Left ventricle myocardium inferior (tissue), 1 donor: ENCODE results near the gene NSRP1. TPM values are rescaled to one million over a fixed set of nuclear protein-coding genes. Genes with fewer than 3 reads are reported as not detected.
"Not testable (repeated sequence)": the region's sequence is repeated elsewhere in the genome, so short reads cannot be mapped to it uniquely, and the experiment has no call there.

Experiments used
- DNase-seq: peaks from one replicate; pipeline ENCODE4 v3.0.0-alpha.2; 2020
- H3K27ac ChIP-seq: fragments of 200-600 bp; replicated peaks from 2 replicates; pipeline ENCODE4 v1.8.0; 2021
- H3K27me3 ChIP-seq: fragments of 200-600 bp; 2 replicates; pipeline ENCODE4 v1.8.0; 2021; ENCODE audit warnings: low read depth
- H3K36me3 ChIP-seq: fragments of 200-600 bp; 2 replicates; pipeline ENCODE4 v1.8.0; 2021
- H3K4me1 ChIP-seq: fragments of 200-600 bp; 2 replicates; pipeline ENCODE4 v1.8.0; 2021
- H3K4me3 ChIP-seq: fragments of 200-600 bp; 2 replicates; pipeline ENCODE4 v1.8.0; 2021; ENCODE audit warnings: mild to moderate bottlenecking, moderate library complexity
- H3K9me3 ChIP-seq: fragments of 200-600 bp; replicated peaks from 2 replicates; pipeline ENCODE4 v1.8.0; 2021
- intact Hi-C: fragments of 100-400 bp; cut with micrococcal nuclease; formaldehyde crosslinking; loops from one replicate; pipeline ENCODE4 v1.11.0; 2022
- total RNA-seq: library from RNA; stranded (reverse); fragmentation: NEBNext Ultra II Directional; extraction: Animal tissue kit (Norgen Biotek cat#: 25700); gene quantifications from one replicate; pipeline ENCODE4 v1.2.1, GENCODE V29; 2021
- TF ChIP-seq, protein P1 (sequence below): fragments of 200-600 bp; IDR thresholded peaks from 2 replicates; pipeline ENCODE4 v1.8.0; 2021; ENCODE audit warnings: antibody characterized with exemption, mild to moderate bottlenecking, borderline replicate concordance
- donor health status: DM: no; HTN: yes; CAD: no; lungs with severe emphysema.

NSRP1 gene
- total RNA-seq, 1 donor from 2014 or later = 26.9 TPM

DNA sequence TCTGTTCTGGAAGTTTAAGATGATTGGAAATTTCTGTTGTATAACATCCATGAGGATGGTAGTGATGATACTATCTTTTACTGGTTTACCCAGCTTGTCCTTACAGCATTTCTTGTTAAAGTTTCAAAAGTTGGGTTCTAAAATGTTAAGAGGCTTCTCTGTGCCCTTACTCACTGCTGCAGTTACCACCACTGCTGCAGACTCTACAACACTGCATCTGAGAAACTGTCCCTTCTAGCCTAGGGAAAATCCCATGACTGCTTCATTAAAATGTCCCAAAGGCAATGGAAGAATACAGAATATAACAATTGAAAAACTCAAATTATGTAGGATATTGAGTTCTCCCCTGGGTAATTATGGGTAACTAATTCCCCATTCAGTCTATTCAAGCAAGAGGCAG, 3.8 kb upstream of the NSRP1 start:
- Histone ChIP-seq H3K4me1 (peaks cover 11% of the 10 kb centered on the region), H3K36me3 (no peaks in the 10 kb centered on the region), H3K9me3 (no peaks in the 10 kb centered on the region), H3K27ac (no peak overlapping the region), H3K27me3 (no peaks in the 10 kb centered on the region), H3K4me3 (no peak overlapping the region)
- TF ChIP-seq, protein P1, sequence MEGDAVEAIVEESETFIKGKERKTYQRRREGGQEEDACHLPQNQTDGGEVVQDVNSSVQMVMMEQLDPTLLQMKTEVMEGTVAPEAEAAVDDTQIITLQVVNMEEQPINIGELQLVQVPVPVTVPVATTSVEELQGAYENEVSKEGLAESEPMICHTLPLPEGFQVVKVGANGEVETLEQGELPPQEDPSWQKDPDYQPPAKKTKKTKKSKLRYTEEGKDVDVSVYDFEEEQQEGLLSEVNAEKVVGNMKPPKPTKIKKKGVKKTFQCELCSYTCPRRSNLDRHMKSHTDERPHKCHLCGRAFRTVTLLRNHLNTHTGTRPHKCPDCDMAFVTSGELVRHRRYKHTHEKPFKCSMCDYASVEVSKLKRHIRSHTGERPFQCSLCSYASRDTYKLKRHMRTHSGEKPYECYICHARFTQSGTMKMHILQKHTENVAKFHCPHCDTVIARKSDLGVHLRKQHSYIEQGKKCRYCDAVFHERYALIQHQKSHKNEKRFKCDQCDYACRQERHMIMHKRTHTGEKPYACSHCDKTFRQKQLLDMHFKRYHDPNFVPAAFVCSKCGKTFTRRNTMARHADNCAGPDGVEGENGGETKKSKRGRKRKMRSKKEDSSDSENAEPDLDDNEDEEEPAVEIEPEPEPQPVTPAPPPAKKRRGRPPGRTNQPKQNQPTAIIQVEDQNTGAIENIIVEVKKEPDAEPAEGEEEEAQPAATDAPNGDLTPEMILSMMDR = no peak
- intact Hi-C loops = no loop called here
- no peak for DNase-seq

DNA sequence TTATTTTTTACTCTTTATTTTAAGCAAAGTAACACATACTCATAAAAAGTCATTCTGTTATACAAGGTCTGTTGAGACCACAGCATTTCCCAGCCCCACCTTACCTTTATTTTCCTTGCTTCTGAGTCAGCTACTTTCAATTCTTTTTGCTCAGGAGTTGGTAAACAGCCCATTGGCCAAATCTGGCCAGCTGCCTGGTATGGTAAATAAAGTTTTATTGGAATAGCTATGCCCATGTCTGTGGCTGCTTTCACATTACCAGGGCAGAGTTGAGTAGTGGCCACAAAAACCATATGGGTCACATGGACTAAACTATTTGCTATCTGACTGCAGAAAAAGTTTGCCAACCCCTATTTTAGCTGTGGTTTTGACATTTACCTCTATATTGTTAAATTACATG, 3.4 kb upstream of the NSRP1 start:
- Histone ChIP-seq H3K4me1 (peaks cover 15% of the 10 kb centered on the region), H3K4me3 (no peak overlapping the region), H3K27me3 (no peaks in the 10 kb centered on the region), H3K36me3 (no peaks in the 10 kb centered on the region), H3K27ac (no peak overlapping the region), H3K9me3 (no peaks in the 10 kb centered on the region)
- no peak for DNase-seq
- intact Hi-C loops = no loop called here
- TF ChIP-seq, protein P1 = no peak

DNA sequence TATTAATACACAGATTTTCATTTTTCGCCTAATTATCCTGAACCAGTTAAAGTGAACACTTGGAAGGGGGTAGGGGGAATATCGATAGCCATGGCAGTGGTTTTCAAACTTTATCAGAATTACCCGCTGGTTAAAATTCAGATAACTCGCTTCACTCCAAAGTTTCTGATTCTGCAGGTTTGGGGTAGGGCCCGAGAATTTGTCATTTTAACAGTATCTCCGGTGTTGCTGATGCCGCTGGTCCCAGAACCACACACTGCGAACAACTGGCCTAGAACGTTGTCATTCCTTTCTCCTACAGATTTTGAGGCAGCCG, 313 bp upstream of the NSRP1 start:
- DNase-seq = no peak
- H3K4me1 ChIP-seq = peaks cover 45% of the 10 kb centered on the region
- intact Hi-C loops = no loop called here

DNA sequence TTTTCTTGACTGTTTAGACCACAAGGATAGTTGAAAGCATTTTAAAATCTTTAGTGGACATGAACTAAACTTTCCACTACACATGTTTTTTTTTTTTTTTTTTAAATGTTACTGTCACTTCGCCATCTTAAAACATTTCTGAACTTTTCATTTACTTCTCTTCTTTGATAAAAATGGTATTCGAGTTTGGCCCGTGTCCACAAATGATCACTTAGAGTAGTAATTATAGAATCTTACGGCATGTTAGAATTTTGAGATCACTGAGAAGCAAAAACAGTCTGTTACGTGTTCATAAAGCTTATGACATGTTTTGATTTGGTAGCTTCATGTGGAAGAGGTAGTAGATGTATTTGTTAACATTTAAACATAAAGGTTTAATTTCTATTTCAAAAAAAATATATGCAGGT, 1.1 kb downstream of the NSRP1 start:
- DNase-seq = no peak
- peaks cover 48% of the 10 kb centered on the region for H3K4me1 ChIP-seq
- H3K36me3 ChIP-seq = peaks cover 20% of the 10 kb centered on the region
- H3K4me3 ChIP-seq = peak overlapping the region; percentile 78
- TF ChIP-seq, protein P1 = no peak
- H3K9me3 ChIP-seq = no peaks in the 10 kb centered on the region
- peak overlapping the region; percentile 95 for H3K27ac ChIP-seq
- H3K27me3 ChIP-seq = no peaks in the 10 kb centered on the region
- intact Hi-C loops = no loop called here

More for the DNA sequence above, 313 bp upstream of the NSRP1 start:
- Histone ChIP-seq H3K36me3 (peaks cover 20% of the 10 kb centered on the region), H3K27ac (peak overlapping the region; percentile 95), H3K9me3 (no peaks in the 10 kb centered on the region), H3K27me3 (no peaks in the 10 kb centered on the region), H3K4me3 (peak overlapping the region; percentile 78)
- TF ChIP-seq, protein P1 = no peak

DNA sequence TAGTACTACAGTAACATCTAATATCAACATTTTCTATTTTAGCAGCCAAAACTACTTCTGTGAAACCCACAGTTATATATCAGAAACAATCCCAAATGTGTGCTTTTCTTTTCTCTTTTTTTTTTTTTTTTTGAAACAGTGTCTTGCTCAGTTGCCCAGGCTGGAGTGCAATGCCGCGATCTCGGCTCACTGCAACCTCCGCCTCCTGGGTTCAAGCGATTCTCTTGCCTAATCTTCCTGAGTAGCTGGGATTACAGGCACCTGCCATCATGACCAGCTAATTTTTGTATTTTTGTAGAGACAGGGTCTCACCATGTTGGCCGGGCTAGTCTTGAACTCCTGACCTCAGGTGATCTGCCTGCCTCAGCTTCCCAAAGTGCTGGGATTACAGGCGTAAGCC, 2.0 kb downstream of the NSRP1 start:
- H3K27me3 ChIP-seq, H3K27ac ChIP-seq, H3K9me3 ChIP-seq, intact Hi-C loops, DNase-seq, H3K4me3 ChIP-seq: not testable (repeated sequence)
- Histone ChIP-seq H3K4me1 (peaks cover 48% of the 10 kb centered on the region), H3K36me3 (peaks cover 20% of the 10 kb centered on the region)

DNA sequence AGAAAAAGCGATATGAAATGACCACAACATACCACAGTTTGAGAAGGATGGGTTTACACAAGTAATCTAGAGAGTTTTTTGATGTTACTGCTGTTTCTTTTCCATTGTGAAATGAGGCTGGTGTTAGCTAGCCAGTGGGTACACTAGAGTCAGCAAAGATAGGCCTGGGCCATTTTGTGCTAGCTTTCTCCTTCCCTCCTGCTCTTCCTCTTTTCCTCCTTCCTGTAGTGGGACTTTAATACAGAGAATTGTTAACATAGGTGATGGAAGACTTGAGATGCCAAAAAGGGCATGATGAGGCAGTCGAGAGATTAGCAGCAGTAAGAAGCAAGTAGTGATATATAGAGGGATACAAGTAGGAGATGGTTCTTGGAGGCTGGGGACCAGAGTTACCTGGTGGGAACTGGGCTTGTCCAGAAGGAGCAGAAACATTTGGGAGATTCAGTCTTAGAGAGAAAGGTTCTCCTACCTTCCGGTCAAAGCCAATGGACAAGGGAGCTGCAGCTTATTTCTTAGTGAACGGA, 7.7 kb downstream of the NSRP1 start:
- H3K4me1 ChIP-seq = peaks cover 36% of the 10 kb centered on the region
- H3K36me3 ChIP-seq = peaks cover 29% of the 10 kb centered on the region
- TF ChIP-seq, protein P1 = no peak
- H3K9me3 ChIP-seq = no peaks in the 10 kb centered on the region
- no peak for DNase-seq
- no peaks in the 10 kb centered on the region for H3K27me3 ChIP-seq
- intact Hi-C loops = no loop called here
- H3K27ac ChIP-seq = no peak overlapping the region
- H3K4me3 ChIP-seq = no peak overlapping the region
